Stimulated activated CD8-positive, alpha-beta memory T cell treated with anti-CD3 and anti-CD28 coated beads, Interleukin-4, amount 100 ng/mL, for 48 hours (primary cell): ENCODE results near the gene ANKRD6.

Experiments used
- DNase-seq: peaks from one replicate; pipeline ENCODE4 v3.0.0-alpha.2; 2020

ANKRD6 gene

GRCh38 chr6:89566930-89567629 lies 134.1 kb downstream of the ANKRD6 start:
- DNase-seq: no peak

- no peak for DNase-seq
These were observed 134.9 kb downstream of the ANKRD6 start for GRCh38 chr6:89567630-89568390.

GRCh38 chr6:89574910-89575561 lies 142.1 kb downstream of the ANKRD6 start:
- no peak for DNase-seq

- DNase-seq: no peak
These were observed 142.6 kb downstream of the ANKRD6 start for GRCh38 chr6:89575562-89575960.

GRCh38 chr6:89580997-89581666 lies 148.2 kb downstream of the ANKRD6 start:
- DNase-seq: no peak

- DNase-seq: no peak
These were observed 148.7 kb downstream of the ANKRD6 start for GRCh38 chr6:89581689-89582088.

- DNase-seq: no peak
These were observed 149.8 kb downstream of the ANKRD6 start for GRCh38 chr6:89582669-89583325.

- no peak for DNase-seq
These were observed 150.6 kb downstream of the ANKRD6 start for GRCh38 chr6:89583559-89583958.

GRCh38 chr6:89584539-89584938 lies 151.6 kb downstream of the ANKRD6 start:
- DNase-seq: no peak

- DNase-seq: no peak
These were observed 152.2 kb downstream of the ANKRD6 start for GRCh38 chr6:89585154-89585553.

- no peak for DNase-seq
These were observed 156.5 kb downstream of the ANKRD6 start for GRCh38 chr6:89589297-89590025.

- DNase-seq: no peak
These were observed 157.2 kb downstream of the ANKRD6 start for GRCh38 chr6:89590133-89590532.

GRCh38 chr6:89591745-89592144 lies 158.8 kb downstream of the ANKRD6 start:
- no peak for DNase-seq

GRCh38 chr6:89596056-89596455 lies 163.1 kb downstream of the ANKRD6 start:
- DNase-seq: no peak

GRCh38 chr6:89596484-89596883 lies 163.5 kb downstream of the ANKRD6 start:
- no peak for DNase-seq

- DNase-seq: no peak
These were observed 164.4 kb downstream of the ANKRD6 start for GRCh38 chr6:89597372-89597771.

- DNase-seq: no peak
These were observed 165.0 kb downstream of the ANKRD6 start for GRCh38 chr6:89597988-89598387.

- DNase-seq: no peak
These were observed 166.8 kb downstream of the ANKRD6 start for GRCh38 chr6:89599727-89600126.

GRCh38 chr6:89602166-89602565 lies 169.2 kb downstream of the ANKRD6 start:
- no peak for DNase-seq

GRCh38 chr6:89604653-89605052 lies 171.7 kb downstream of the ANKRD6 start:
- DNase-seq: no peak

GRCh38 chr6:89605861-89606260 lies 172.9 kb downstream of the ANKRD6 start:
- no peak for DNase-seq

- peak; percentile 92 for DNase-seq
These were observed 177.2 kb downstream of the ANKRD6 start for GRCh38 chr6:89610149-89610642.
